Activated T-cell treated with anti-CD3 and anti-CD28 coated beads, Interleukin-2, amount 50 U/mL, for 4 hours (primary cell): ENCODE measurements around the gene FCGR3B. TPM values are rescaled to one million over a fixed set of nuclear protein-coding genes. Genes with fewer than 3 reads are reported as not detected.
"Not testable (repeated sequence)": the region's sequence is repeated elsewhere in the genome, so short reads cannot be mapped to it uniquely, and the experiment has no call there.

Experiments used
- ATAC-seq, 2 donors: fragments of 200-7000 bp; cut with Tn5 transposase; one replicate each; pipeline ENCODE4 v1.10.0; 2021
- DNase-seq: peaks from one replicate; pipeline ENCODE4 v3.0.0-alpha.2; 2020
- H3K27me3 Mint-ChIP-seq: one replicate; pipeline ENCODE4 v1.8.0; 2021; ENCODE audit warnings: low read depth, mixed read lengths
- H3K36me3 Mint-ChIP-seq: one replicate; pipeline ENCODE4 v1.8.0; 2022; ENCODE audit warnings: mixed read lengths; ENCODE audit not compliant: insufficient read depth
- H3K4me1 Mint-ChIP-seq: one replicate; pipeline ENCODE4 v1.8.0; 2021; ENCODE audit warnings: low read depth, mixed read lengths
- H3K4me3 Mint-ChIP-seq: one replicate; pipeline ENCODE4 v1.8.0; 2021; ENCODE audit warnings: mild to moderate bottlenecking, moderate library complexity, mixed read lengths
- H3K9me3 Mint-ChIP-seq: one replicate; pipeline ENCODE4 v1.8.0; 2021; ENCODE audit warnings: mixed read lengths
- total RNA-seq, 3 donors: library from RNA; stranded (reverse); gene quantifications; one replicate each; pipeline ENCODE4 v1.2.1, GENCODE V29; 2021

Gene FCGR3B
- total RNA-seq: not detected

DNA sequence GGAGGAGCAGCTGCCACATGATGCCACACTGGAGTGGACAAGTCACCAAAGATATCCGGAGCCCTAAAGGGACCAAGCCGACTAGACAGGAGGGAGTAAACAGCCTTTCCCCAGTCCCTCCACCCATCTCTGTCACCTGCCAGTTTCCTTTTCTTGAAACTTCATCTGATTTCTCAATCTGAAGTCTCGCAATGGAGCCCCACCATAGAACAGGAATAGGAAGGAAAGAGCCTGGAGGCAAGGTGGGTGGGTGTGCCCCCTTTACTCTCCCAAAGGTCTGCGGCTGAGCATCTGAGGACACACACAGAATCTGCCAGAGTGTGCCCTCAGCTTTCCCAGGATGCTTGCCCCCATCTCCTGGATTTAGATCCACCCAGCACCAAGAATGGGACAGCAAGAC, at the start of gene FCGR3B:
FCGR3B (minus strand) TSS at position 101 of the 400 bp plus-strand sequence; CDS start at position 19, 82 bp downstream.
- no peaks in the 10 kb centered on the region for H3K9me3 Mint-ChIP-seq
- H3K36me3 Mint-ChIP-seq: no peaks in the 10 kb centered on the region
- H3K4me3 Mint-ChIP-seq: no peak within 1 kb of the TSS
- ATAC-seq (no peak), DNase-seq (no peak)
- peaks cover 10% of the 10 kb centered on the region for H3K4me1 Mint-ChIP-seq
- H3K27me3 Mint-ChIP-seq: no peaks in the 10 kb centered on the region

DNA sequence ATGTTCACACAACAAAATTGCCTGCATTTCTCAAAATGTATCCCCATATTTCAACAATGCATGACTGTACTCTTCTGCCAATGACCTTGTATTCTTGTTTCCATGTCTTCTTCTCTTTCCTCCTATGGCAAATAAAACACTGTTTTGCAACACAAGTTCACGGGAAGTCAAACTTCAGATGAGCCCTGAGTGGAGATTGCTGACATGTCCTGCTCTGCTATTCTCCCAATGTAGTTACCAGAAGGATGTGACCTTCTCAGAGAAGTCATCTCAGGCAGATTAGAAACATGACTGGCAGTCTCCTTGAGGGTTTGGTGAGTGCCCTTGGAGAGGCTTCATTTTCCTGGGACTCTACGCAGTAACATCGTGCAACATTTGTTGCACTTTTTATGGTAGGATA, 47.5 kb upstream of the FCGR3B start:
- DNase-seq: no peak
- Mint-ChIP-seq H3K36me3 (no peaks in the 10 kb centered on the region), H3K27me3 (peaks cover 2% of the 10 kb centered on the region), H3K4me1 (no peaks in the 10 kb centered on the region), H3K9me3 (no peaks in the 10 kb centered on the region), H3K4me3 (no peak overlapping the region)
- no peak for ATAC-seq

DNA sequence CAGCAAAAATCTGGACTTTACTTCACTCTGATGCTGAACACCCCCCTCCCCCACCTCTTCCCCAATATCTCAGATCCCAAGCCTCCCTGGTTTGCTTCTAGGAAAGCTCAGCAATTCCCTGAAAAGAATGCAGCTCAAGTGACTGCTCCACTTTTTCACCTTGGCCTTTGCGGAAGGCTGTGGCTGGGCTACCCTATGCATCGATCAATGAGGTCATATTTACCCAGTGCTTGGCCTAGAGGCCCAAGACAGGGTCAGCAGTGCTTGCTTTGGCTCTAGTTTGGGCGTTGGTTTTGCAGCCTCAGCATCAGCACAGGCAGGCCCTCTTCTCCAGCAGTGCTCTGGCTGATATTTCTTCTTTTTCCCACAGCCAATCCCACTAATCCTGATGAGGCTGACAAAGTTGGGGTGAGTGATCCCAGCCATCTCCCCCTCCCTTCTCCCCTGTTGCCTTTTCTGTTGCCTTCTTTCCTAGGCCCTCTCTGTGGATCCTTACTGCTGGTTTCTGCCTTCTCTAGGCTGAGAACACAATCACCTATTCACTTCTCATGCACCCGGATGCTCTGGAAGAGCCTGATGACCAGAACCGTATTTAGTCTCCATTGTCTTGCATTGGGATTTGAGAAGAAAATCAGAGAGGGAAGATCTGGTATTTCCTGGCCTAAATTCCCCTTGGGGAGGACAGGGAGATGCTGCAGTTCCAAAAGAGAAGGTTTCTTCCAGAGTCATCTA, 46.1 kb upstream of the FCGR3B start:
- Mint-ChIP-seq H3K9me3 (no peaks in the 10 kb centered on the region), H3K27me3 (peaks cover 2% of the 10 kb centered on the region), H3K4me1 (no peaks in the 10 kb centered on the region), H3K36me3 (no peaks in the 10 kb centered on the region), H3K4me3 (no peak overlapping the region)
- DNase-seq: no peak
- no peak for ATAC-seq

- H3K4me1 Mint-ChIP-seq: no peaks in the 10 kb centered on the region
- H3K9me3 Mint-ChIP-seq: no peaks in the 10 kb centered on the region
- H3K4me3 Mint-ChIP-seq: no peak overlapping the region
- DNase-seq: no peak
- no peak for ATAC-seq
- H3K27me3 Mint-ChIP-seq: peaks cover 2% of the 10 kb centered on the region
- no peaks in the 10 kb centered on the region for H3K36me3 Mint-ChIP-seq
Measured at GRCh38 chr1:161676441-161676840, 45.5 kb upstream of the FCGR3B start.

- DNase-seq, H3K27me3 Mint-ChIP-seq, H3K9me3 Mint-ChIP-seq, H3K4me3 Mint-ChIP-seq, ATAC-seq, H3K36me3 Mint-ChIP-seq, H3K4me1 Mint-ChIP-seq: not testable (repeated sequence)
Measured at GRCh38 chr1:161674908-161675307, 43.9 kb upstream of the FCGR3B start.

- not testable (repeated sequence) for H3K4me1 Mint-ChIP-seq, H3K36me3 Mint-ChIP-seq, H3K9me3 Mint-ChIP-seq, DNase-seq, H3K27me3 Mint-ChIP-seq, ATAC-seq, H3K4me3 Mint-ChIP-seq
Measured at GRCh38 chr1:161674447-161674846, 43.5 kb upstream of the FCGR3B start.

DNA sequence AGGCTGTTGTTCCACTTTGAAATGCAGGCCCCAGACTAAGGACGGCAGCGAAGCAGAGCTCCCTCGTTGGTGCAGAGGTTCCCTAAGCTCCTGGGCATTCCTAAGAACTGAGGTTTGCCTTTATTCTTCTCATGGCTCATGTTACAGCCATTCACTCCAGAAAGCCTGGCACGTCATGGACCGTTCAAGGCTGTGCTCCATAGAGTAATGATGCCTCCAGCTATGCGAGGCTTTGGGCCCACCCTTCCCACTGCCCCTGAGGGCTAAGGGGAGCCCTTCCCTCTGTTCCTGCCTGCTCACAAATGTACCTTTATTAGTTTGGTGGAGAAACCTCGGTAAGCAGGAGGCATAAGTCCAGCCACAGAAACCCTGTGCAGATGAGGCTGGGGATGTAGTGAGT, 42.5 kb upstream of the FCGR3B start:
- not testable (repeated sequence) for H3K4me1 Mint-ChIP-seq, H3K9me3 Mint-ChIP-seq, H3K27me3 Mint-ChIP-seq, DNase-seq, ATAC-seq, H3K4me3 Mint-ChIP-seq, H3K36me3 Mint-ChIP-seq

DNA sequence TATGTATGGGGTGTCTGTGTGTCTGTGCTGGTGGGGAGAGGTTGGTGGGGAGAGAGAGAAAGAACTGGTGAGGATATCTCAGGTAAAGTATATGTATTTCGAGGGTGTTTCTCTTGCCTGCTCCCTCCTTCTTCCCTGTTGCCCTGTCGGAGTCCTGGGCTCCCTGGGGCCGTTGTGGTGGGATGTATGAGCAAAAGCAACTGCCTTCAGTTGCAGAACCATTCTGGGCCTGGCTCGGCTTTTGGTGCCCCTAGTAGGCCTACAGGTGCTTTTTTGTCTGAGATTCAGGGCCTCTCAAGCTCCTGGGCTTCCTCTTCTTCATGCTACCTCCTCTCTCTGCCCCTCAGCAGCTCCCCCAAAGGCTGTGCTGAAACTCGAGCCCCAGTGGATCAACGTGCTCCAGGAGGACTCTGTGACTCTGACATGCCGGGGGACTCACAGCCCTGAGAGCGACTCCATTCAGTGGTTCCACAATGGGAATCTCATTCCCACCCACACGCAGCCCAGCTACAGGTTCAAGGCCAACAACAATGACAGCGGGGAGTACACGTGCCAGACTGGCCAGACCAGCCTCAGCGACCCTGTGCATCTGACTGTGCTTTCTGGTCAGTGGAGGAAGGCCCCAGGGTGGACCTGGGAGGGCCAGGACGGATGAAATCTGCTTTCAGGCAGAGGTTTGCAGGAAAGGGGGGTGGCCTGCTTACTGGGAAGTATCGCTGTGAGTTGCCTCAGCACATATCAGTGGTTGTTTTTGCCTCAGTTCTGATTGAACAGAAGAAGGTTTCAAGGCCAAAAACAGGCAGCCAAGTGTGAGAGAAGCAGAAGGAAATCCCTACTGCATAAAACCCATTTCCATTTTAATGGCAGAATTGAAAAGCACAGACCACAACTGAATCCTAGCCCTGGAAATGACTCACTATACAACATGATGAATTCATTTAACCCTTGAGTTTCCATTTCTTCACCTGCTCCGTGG, 40.4 kb upstream of the FCGR3B start:
- H3K4me1 Mint-ChIP-seq, H3K36me3 Mint-ChIP-seq, H3K9me3 Mint-ChIP-seq, H3K27me3 Mint-ChIP-seq, H3K4me3 Mint-ChIP-seq, DNase-seq: not testable (repeated sequence)
- peak in 1 of 2 donors; percentile 34 for ATAC-seq

- not testable (repeated sequence) for H3K4me3 Mint-ChIP-seq, ATAC-seq, DNase-seq, H3K9me3 Mint-ChIP-seq, H3K27me3 Mint-ChIP-seq, H3K4me1 Mint-ChIP-seq, H3K36me3 Mint-ChIP-seq
Measured at GRCh38 chr1:161664689-161665088, 33.7 kb upstream of the FCGR3B start.

GRCh38 chr1:161663569-161663968, 32.6 kb upstream of the FCGR3B start:
- H3K4me1 Mint-ChIP-seq, H3K9me3 Mint-ChIP-seq, H3K36me3 Mint-ChIP-seq, DNase-seq, H3K4me3 Mint-ChIP-seq, H3K27me3 Mint-ChIP-seq, ATAC-seq: not testable (repeated sequence)

DNA sequence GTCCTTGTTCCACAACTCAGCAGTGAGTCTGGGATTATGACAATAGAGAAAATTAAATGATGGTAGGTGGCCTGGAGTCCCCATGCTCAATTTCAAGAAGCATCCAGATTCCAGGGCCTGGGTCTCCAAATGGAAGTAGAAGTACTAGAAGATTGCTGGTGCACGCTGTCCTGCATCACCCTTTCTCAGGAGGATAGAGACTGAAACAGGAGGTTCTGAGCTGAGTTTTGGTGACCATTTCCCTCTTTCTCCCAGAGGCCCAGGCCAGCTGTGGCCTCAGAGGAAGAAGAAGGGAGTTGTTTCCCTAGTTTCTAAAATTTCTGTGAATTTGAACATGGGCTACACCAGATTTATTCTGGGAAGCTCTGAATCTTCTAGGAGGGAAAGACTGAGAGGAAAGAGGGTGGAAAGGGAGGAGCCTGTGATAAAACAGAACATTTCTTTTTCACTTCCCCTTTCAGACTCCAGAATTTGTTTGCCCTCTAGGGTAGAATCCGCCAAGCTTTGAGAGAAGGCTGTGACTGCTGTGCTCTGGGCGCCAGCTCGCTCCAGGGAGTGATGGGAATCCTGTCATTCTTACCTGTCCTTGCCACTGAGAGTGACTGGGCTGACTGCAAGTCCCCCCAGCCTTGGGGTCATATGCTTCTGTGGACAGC, 31.8 kb upstream of the FCGR3B start, which contains the start of gene FCGR2B:
FCGR2B (plus strand) TSS at position 460 of the 656 bp plus-strand sequence; CDS start at position 559, 99 bp downstream.
- not testable (repeated sequence) for ATAC-seq, H3K4me1 Mint-ChIP-seq

GRCh38 chr1:161661660-161662311, 30.8 kb upstream of the FCGR3B start:
- H3K4me3 Mint-ChIP-seq, H3K4me1 Mint-ChIP-seq, H3K9me3 Mint-ChIP-seq, DNase-seq, H3K36me3 Mint-ChIP-seq, H3K27me3 Mint-ChIP-seq: not testable (repeated sequence)
- peak in 1 of 2 donors; percentile 53 for ATAC-seq

More for the DNA sequence above, 31.8 kb upstream of the FCGR3B start, which contains the start of gene FCGR2B:
- not testable (repeated sequence) for DNase-seq, H3K4me3 Mint-ChIP-seq, H3K36me3 Mint-ChIP-seq, H3K27me3 Mint-ChIP-seq, H3K9me3 Mint-ChIP-seq

GRCh38 chr1:161658524-161658923, 27.5 kb upstream of the FCGR3B start:
- not testable (repeated sequence) for H3K27me3 Mint-ChIP-seq, ATAC-seq, H3K36me3 Mint-ChIP-seq, DNase-seq, H3K4me1 Mint-ChIP-seq, H3K4me3 Mint-ChIP-seq, H3K9me3 Mint-ChIP-seq

DNA sequence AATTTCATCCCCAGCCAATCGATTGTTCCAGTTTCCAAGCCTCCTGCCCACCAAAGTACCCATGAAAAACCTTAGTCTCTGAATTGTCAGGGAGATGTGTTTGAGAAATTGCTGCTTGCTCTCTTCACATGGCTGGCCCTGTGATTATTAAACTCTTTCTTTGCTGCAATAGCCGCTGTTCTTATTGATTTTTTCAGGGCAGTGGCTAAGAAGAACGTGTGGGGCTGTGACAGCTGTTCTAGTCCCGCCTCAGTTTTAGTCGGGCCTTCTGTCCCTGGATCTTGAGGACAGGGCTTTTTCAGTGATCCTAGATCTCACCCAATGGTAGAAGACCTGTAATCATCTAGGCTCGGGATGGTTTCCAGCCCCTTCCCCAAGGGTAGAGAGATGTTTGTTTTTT, 23.0 kb upstream of the FCGR3B start:
- not testable (repeated sequence) for H3K4me3 Mint-ChIP-seq, H3K9me3 Mint-ChIP-seq, DNase-seq, H3K4me1 Mint-ChIP-seq, ATAC-seq, H3K27me3 Mint-ChIP-seq, H3K36me3 Mint-ChIP-seq
